ENCODE data around the gene FCHSD1. TPM values are rescaled to one million over a fixed set of nuclear protein-coding genes. Genes with fewer than 3 reads are reported as not detected.

FCHSD1 gene
- 18.2 and 18.6 TPM in 2 replicates for polyA plus RNA-seq (2013)

DNA sequence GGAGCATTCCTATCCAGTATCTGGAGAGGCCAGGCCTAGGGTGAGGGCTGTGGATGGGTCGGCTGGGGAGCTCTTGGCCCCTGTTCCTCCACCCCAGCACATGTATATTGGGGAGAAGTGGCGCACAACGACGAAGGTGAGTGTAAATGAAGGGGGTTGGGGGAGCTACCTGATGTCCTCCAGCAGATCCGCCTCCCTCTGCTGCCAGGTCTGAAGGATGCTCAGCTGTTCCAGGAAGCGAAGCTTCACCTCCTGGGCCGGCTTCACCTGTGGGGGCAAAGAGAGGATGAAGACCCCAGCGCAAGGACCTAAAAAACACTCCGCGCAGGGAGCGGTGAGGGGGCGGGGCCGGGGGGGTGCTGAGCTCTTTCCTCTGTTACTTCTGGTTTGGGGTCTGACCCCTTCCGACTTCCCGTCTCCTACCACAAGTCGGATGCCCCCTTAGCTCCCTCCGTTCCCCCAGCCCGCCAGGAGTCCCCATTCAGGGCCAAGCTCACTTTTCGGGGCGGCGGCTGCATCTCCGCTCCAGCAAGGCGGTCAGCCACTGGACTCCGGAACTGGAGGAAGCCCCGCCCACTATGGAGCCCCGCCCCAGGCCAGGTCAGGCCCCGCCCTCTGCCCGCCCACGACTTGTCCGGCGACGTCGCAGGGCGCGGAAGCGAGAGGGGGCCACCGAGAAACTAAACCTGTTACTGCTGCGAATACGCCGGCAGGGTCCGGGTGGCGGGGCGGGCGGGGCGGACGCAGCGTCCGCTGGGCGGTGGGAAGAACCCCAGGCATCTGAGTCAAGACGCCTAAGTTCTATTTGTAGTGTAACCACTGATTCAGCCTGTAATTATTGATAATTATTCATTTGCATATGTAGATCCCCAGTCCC, at the start of gene FCHSD1:
Gene FCHSD1, minus strand, starts transcription at position 568 of the 877 bp plus-strand sequence. Its CDS starts 50 bp downstream, at position 518.
- Histone ChIP-seq H2BK5ac (ENCODE audit: low read depth, low read length, poor library complexity) (no peak within 1 kb of the TSS), H2BK12ac (ENCODE audit: low read length) (no peak within 1 kb of the TSS), H3K79me1 (ENCODE audit: low read length) (no peaks in the 10 kb centered on the region), H3K27me3 (ENCODE audit: insufficient read depth, low read length) (no peaks in the 10 kb centered on the region), H3K4me1 (ENCODE audit: control insufficient read depth in 1 of 2, insufficient read depth in 2 of 2, low read length in 2 of 2) (peaks cover 10% of the 10 kb centered on the region in 2 experiments), H3K18ac (ENCODE audit: low read length) (peak within 1 kb of the TSS; percentile 9), H3K23ac (ENCODE audit: low read length) (no peak within 1 kb of the TSS), H4K8ac (ENCODE audit: low read depth, low read length) (peak within 1 kb of the TSS; percentile 78), H2BK120ac (ENCODE audit: insufficient read depth, low read length, poor library complexity) (peak within 1 kb of the TSS; percentile 12), H3K27ac (ENCODE audit: low read depth, low read length) (no peak within 1 kb of the TSS), H3K14ac (ENCODE audit: low read length) (peak within 1 kb of the TSS; percentile 18), H3K9me3 (ENCODE audit: insufficient read depth, low read depth, low read length) (peaks cover 7% of the 10 kb centered on the region), H2AFZ (ENCODE audit: insufficient read depth, low read length, poor library complexity) (peak within 1 kb of the TSS; percentile 88), H3K4me3 (ENCODE audit: low read depth, low read length) (peak within 1 kb of the TSS; percentile 82), H3K79me2 (ENCODE audit: control insufficient read depth, insufficient read depth, low read length, poor library complexity) (peaks cover 2% of the 10 kb centered on the region), H3K4me2 (ENCODE audit: low read length) (peak within 1 kb of the TSS; percentile 86), H3K36me3 (ENCODE audit: control insufficient read depth in 1 of 2, insufficient read depth in 2 of 2, low read length in 2 of 2) (peaks cover 8 to 25% of the 10 kb centered on the region in 2 experiments), H4K12ac (ENCODE audit: low read depth, low read length) (peak within 1 kb of the TSS; percentile 78), H3K4ac (ENCODE audit: low read depth, low read length) (no peak within 1 kb of the TSS), H2AK5ac (ENCODE audit: low read length) (peak within 1 kb of the TSS; percentile 92), H3K9ac (ENCODE audit: low read length) (peak within 1 kb of the TSS; percentile 59), H4K91ac (ENCODE audit: low read depth, low read length) (peak within 1 kb of the TSS; percentile 55)
- DNase-seq = peak; percentile 76 to 84
- WGBS (ENCODE audit: extremely low coverage, insufficient coverage, insufficient read length) = no CpG with 5 or more reads among the region's 50 CpGs

DNA sequence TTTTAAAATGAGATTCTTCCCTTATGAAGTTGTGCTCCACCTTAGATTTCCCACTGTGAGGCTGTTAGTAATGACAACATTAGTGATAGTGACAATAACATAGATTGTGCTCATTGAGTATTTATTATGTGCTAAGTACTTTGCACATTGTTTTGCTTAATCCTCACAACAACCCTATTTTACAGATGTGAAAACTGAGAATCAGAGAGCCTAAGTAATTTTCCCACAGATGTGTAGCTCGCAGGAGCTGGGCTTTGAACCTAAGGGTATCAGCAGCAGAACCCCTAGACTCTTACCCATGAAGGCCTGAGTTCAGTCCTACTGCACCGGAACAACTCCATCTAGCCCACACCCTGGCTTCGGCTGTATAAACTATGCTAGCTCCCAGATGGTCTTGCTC, 46.4 kb upstream of the FCHSD1 start:
- H3K79me1 ChIP-seq (ENCODE audit: low read length) = no peaks in the 10 kb centered on the region
- no peak overlapping the region for H3K4ac ChIP-seq (ENCODE audit: low read depth, low read length)
- H3K4me2 ChIP-seq (ENCODE audit: low read length) = no peak overlapping the region
- H2AFZ ChIP-seq (ENCODE audit: insufficient read depth, low read length, poor library complexity) = no peak overlapping the region
- no peak overlapping the region for H2BK12ac ChIP-seq (ENCODE audit: low read length)
- no peak overlapping the region for H2BK120ac ChIP-seq (ENCODE audit: insufficient read depth, low read length, poor library complexity)
- no peak overlapping the region for H3K23ac ChIP-seq (ENCODE audit: low read length)
- no peak for DNase-seq
- no peak overlapping the region for H2BK5ac ChIP-seq (ENCODE audit: low read depth, low read length, poor library complexity)
- peaks cover 2 to 4% of the 10 kb centered on the region in 2 experiments for H3K4me1 ChIP-seq (ENCODE audit: control insufficient read depth in 1 of 2, insufficient read depth in 2 of 2, low read length in 2 of 2)
- H3K79me2 ChIP-seq (ENCODE audit: control insufficient read depth, insufficient read depth, low read length, poor library complexity) = no peaks in the 10 kb centered on the region
- peaks cover 6% of the 10 kb centered on the region for H3K27me3 ChIP-seq (ENCODE audit: insufficient read depth, low read length)
- H3K36me3 ChIP-seq (ENCODE audit: control insufficient read depth in 1 of 2, insufficient read depth in 2 of 2, low read length in 2 of 2) = no peaks in the 10 kb centered on the region
- H3K9ac ChIP-seq (ENCODE audit: low read length) = no peak overlapping the region
- WGBS (ENCODE audit: extremely low coverage, insufficient coverage, insufficient read length) = no CpG with 5 or more reads among the region's 3 CpGs
- H2AK5ac ChIP-seq (ENCODE audit: low read length) = no peak overlapping the region
- H3K27ac ChIP-seq (ENCODE audit: low read depth, low read length) = no peak overlapping the region
- H3K4me3 ChIP-seq (ENCODE audit: low read depth, low read length) = no peak overlapping the region
- no peak overlapping the region for H3K14ac ChIP-seq (ENCODE audit: low read length)
- no peak overlapping the region for H4K8ac ChIP-seq (ENCODE audit: low read depth, low read length)
- no peak overlapping the region for H4K12ac ChIP-seq (ENCODE audit: low read depth, low read length)
- no peak overlapping the region for H3K18ac ChIP-seq (ENCODE audit: low read length)
- peaks cover 3% of the 10 kb centered on the region for H3K9me3 ChIP-seq (ENCODE audit: insufficient read depth, low read depth, low read length)
- no peak overlapping the region for H4K91ac ChIP-seq (ENCODE audit: low read depth, low read length)

DNA sequence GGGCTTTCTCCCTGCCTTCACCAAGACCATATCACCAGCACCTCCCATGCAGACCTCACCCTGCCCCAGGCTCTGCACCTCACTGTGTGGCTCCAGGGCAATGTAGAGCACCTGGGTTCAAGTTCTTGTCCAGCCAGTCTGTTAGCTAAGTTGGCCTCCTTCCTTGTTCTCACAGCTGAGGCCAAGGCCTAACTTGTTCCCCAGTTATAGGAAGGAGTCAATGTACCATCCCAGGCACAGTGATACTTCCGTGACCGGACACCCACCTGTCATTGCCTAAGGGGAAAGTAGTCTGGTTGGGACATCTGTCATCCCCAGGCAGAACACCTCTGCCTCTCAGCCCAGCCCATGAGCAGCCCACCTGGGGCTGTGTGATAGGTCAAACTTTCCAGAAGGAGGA, 45.2 kb upstream of the FCHSD1 start:
- Histone ChIP-seq H3K4me2 (ENCODE audit: low read length) (no peak overlapping the region), H3K9me3 (ENCODE audit: insufficient read depth, low read depth, low read length) (peaks cover 3% of the 10 kb centered on the region), H3K27ac (ENCODE audit: low read depth, low read length) (no peak overlapping the region), H3K79me2 (ENCODE audit: control insufficient read depth, insufficient read depth, low read length, poor library complexity) (no peaks in the 10 kb centered on the region), H4K12ac (ENCODE audit: low read depth, low read length) (no peak overlapping the region), H3K27me3 (ENCODE audit: insufficient read depth, low read length) (peaks cover 2% of the 10 kb centered on the region), H3K14ac (ENCODE audit: low read length) (no peak overlapping the region), H3K36me3 (ENCODE audit: control insufficient read depth in 1 of 2, insufficient read depth in 2 of 2, low read length in 2 of 2) (no peaks in the 10 kb centered on the region), H4K91ac (ENCODE audit: low read depth, low read length) (no peak overlapping the region), H2BK120ac (ENCODE audit: insufficient read depth, low read length, poor library complexity) (no peak overlapping the region), H3K18ac (ENCODE audit: low read length) (no peak overlapping the region), H3K9ac (ENCODE audit: low read length) (no peak overlapping the region), H2AK5ac (ENCODE audit: low read length) (no peak overlapping the region), H3K4me3 (ENCODE audit: low read depth, low read length) (peak overlapping the region; percentile 1), H4K8ac (ENCODE audit: low read depth, low read length) (no peak overlapping the region), H3K23ac (ENCODE audit: low read length) (no peak overlapping the region), H3K4me1 (ENCODE audit: control insufficient read depth in 1 of 2, insufficient read depth in 2 of 2, low read length in 2 of 2) (no peaks in the 10 kb centered on the region), H2AFZ (ENCODE audit: insufficient read depth, low read length, poor library complexity) (no peak overlapping the region), H2BK12ac (ENCODE audit: low read length) (no peak overlapping the region), H3K79me1 (ENCODE audit: low read length) (no peaks in the 10 kb centered on the region), H3K4ac (ENCODE audit: low read depth, low read length) (no peak overlapping the region), H2BK5ac (ENCODE audit: low read depth, low read length, poor library complexity) (no peak overlapping the region)
- WGBS (ENCODE audit: extremely low coverage, insufficient coverage, insufficient read length) = no CpG with 5 or more reads among the region's 2 CpGs
- no peak for DNase-seq

DNA sequence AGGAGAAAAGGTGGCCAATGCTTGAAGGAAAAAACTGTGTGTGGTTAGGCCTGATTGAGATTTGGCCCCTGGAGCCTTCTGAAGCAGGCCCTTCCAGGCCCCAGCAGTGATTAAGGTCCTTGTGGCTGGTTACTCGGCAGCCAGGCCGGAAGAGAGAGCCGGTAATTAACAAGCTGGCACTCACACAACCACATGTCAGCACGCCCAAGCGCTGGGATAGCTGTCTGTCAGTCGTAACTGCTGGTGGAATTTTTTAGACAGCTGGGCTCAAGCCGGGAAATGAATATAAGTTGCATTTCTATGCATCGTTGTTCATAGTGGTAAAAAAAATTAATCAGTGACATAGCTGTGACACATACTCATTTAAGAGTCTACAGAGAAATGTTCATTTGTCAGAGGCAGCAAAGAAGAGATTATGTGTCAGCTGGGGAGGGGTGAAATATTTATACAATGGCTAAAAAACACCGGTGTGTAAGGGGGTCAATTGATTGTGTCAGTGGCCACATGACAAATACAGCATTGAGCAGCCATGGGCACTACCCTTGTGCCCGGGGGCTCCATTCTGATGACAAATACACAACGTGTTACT, 44.5 kb upstream of the FCHSD1 start:
- H2BK5ac ChIP-seq (ENCODE audit: low read depth, low read length, poor library complexity) = no peak overlapping the region
- H4K91ac ChIP-seq (ENCODE audit: low read depth, low read length) = no peak overlapping the region
- no peak overlapping the region for H3K4ac ChIP-seq (ENCODE audit: low read depth, low read length)
- no peak overlapping the region for H3K27ac ChIP-seq (ENCODE audit: low read depth, low read length)
- no peak overlapping the region for H3K23ac ChIP-seq (ENCODE audit: low read length)
- H2AFZ ChIP-seq (ENCODE audit: insufficient read depth, low read length, poor library complexity) = no peak overlapping the region
- H3K4me2 ChIP-seq (ENCODE audit: low read length) = no peak overlapping the region
- no peak overlapping the region for H2AK5ac ChIP-seq (ENCODE audit: low read length)
- H3K18ac ChIP-seq (ENCODE audit: low read length) = no peak overlapping the region
- no peaks in the 10 kb centered on the region for H3K4me1 ChIP-seq (ENCODE audit: control insufficient read depth in 1 of 2, insufficient read depth in 2 of 2, low read length in 2 of 2)
- H4K12ac ChIP-seq (ENCODE audit: low read depth, low read length) = no peak overlapping the region
- no peak overlapping the region for H3K4me3 ChIP-seq (ENCODE audit: low read depth, low read length)
- H3K36me3 ChIP-seq (ENCODE audit: control insufficient read depth in 1 of 2, insufficient read depth in 2 of 2, low read length in 2 of 2) = no peaks in the 10 kb centered on the region
- H3K14ac ChIP-seq (ENCODE audit: low read length) = no peak overlapping the region
- H3K9ac ChIP-seq (ENCODE audit: low read length) = no peak overlapping the region
- H3K79me1 ChIP-seq (ENCODE audit: low read length) = no peaks in the 10 kb centered on the region
- H2BK120ac ChIP-seq (ENCODE audit: insufficient read depth, low read length, poor library complexity) = no peak overlapping the region
- no peak for DNase-seq
- H3K9me3 ChIP-seq (ENCODE audit: insufficient read depth, low read depth, low read length) = peaks cover 3% of the 10 kb centered on the region
- no peak overlapping the region for H4K8ac ChIP-seq (ENCODE audit: low read depth, low read length)
- H2BK12ac ChIP-seq (ENCODE audit: low read length) = no peak overlapping the region
- peaks cover 2% of the 10 kb centered on the region for H3K27me3 ChIP-seq (ENCODE audit: insufficient read depth, low read length)
- WGBS (ENCODE audit: extremely low coverage, insufficient coverage, insufficient read length) = no CpG with 5 or more reads among the region's 11 CpGs
- H3K79me2 ChIP-seq (ENCODE audit: control insufficient read depth, insufficient read depth, low read length, poor library complexity) = no peaks in the 10 kb centered on the region

All from trophoblast cell (in vitro differentiated cells and primary cell).